ENCODE measurements around the gene TCF23.

Gene TCF23

DNA sequence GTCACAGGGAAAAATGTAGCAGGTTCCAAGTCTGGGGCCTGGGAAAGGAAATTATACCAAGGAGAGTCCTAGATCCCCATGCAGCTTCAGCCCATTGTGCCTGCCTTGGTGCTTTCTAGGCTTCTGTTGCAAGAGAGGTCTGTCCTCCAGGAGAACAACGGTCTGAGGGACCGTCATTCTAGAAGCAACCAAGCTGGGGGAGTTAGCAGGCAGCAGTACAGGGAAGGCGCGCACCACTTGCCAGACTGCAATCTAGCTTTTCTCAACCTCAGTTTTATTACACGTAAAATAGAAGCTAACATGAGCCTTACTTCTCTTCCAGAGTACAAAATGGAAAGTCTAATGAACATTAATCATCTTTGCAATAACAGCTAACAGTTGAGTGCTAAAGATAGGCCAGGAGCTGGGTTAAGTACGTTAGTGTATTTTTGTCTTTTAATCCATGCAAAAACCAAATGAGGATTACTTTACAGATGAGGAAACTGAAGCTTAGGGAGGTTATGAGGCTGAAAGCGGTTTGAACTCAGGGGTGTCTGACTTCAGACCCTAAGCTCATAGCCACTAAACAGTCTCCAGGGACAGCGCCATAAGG is 1.9 kb downstream of the TCF23 start:
- DNase-seq (ENCODE audit: low read depth): no peak
- TF ChIP-seq, protein P1, sequence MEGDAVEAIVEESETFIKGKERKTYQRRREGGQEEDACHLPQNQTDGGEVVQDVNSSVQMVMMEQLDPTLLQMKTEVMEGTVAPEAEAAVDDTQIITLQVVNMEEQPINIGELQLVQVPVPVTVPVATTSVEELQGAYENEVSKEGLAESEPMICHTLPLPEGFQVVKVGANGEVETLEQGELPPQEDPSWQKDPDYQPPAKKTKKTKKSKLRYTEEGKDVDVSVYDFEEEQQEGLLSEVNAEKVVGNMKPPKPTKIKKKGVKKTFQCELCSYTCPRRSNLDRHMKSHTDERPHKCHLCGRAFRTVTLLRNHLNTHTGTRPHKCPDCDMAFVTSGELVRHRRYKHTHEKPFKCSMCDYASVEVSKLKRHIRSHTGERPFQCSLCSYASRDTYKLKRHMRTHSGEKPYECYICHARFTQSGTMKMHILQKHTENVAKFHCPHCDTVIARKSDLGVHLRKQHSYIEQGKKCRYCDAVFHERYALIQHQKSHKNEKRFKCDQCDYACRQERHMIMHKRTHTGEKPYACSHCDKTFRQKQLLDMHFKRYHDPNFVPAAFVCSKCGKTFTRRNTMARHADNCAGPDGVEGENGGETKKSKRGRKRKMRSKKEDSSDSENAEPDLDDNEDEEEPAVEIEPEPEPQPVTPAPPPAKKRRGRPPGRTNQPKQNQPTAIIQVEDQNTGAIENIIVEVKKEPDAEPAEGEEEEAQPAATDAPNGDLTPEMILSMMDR (IDR thresholded peaks at IDR 0.05; ENCODE audit: low read length, missing control alignments): no peak
- H3K4me3 ChIP-seq (replicated peaks; ENCODE audit: low read depth, low read length): no peak overlapping the region

DNA sequence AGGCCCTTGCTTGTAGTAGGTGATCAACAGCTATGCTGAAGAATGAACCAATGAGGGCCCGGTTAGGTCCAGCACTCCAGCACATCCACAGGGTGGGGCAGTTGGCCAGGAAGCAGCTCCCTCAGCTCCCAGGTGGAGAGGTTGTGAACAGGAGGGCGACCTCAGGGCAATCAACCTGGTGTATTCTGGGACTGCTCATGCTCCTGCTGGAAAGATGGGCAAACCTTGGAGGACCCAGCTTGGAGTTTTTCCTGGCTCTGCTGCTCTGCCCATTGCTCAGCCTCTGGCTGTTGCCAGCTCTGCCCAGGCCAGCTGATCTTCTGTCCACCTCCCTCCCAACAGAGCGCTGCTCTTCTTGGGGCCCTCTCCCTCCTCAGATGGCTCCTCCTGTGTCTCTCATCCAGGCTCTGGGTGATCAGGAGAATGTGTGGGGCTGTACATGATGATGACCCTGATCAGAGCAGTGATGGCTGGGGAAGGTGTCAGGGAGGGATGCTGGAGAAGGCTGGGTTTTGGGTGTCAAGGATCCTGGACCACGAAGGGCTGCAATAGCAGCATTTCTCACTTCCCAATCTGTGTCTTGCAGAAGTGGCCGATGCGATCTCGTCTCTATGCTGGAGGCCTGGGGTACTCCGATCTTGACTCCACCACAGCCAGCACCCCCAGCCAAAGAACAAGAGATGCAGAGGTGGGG is 3.4 kb downstream of the TCF23 start:
- TF ChIP-seq, protein P1 (IDR thresholded peaks at IDR 0.05; ENCODE audit: low read length, missing control alignments): no peak
- DNase-seq (ENCODE audit: low read depth): no peak
- no peak overlapping the region for H3K4me3 ChIP-seq (replicated peaks; ENCODE audit: low read depth, low read length)

DNA sequence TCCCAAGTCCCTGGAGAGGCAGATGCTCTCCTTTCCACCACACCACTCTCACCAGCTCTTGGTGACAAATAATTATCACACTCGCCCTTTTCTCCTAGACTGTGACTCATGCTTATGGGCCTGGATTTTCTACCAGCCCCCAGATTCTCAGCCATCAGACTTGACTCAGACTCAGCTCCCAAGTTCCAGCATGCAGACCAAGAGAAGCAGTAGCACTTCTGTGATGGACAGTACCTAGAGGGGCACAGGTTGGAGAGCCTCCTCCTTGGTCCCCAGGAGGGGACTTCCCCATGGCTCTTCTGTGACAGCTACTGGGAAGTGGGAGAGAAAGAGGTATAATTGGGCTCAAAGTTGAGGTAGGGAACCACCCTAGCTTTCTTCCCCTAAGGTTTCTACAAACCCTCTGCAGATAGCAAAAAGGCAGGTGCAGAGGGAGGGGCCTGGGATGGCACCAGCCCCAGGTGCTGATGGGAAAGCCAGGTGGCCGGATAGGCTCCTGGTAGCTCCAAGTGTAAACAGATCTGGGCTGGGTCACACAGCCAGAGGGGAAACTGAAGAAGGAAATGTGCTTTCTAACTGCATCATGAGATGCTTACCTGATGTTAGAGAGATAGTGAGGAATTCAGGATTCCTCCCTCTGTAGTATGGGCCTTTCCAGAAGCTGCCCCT is 4.1 kb downstream of the TCF23 start:
- DNase-seq (ENCODE audit: low read depth): no peak
- H3K4me3 ChIP-seq (replicated peaks; ENCODE audit: low read depth, low read length): no peak overlapping the region
- TF ChIP-seq, protein P1 (IDR thresholded peaks at IDR 0.05; ENCODE audit: low read length, missing control alignments): no peak

DNA sequence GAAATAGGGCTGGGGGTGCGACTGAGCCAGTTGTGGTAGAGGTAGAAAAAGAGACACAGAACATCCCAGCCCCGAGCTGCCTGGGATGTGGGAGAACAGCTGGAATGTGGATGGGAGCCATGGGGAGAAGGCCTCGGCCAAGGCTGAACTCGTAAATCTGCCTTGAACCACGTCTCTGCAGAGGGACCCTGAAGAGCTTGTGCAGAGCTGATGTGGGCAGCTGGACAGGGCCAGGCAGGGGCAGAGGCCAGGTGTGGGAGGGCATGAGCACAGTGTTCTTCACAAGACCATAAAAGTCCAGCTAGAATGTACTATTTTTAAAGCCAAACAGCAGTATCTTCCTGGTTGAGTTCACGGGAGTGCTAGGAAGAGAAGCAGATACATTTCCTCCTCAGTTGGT is 5.7 kb downstream of the TCF23 start:
- no peak for DNase-seq (ENCODE audit: low read depth)
- H3K4me3 ChIP-seq (replicated peaks; ENCODE audit: low read depth, low read length): no peak overlapping the region
- TF ChIP-seq, protein P1 (IDR thresholded peaks at IDR 0.05; ENCODE audit: low read length, missing control alignments): no peak

DNA sequence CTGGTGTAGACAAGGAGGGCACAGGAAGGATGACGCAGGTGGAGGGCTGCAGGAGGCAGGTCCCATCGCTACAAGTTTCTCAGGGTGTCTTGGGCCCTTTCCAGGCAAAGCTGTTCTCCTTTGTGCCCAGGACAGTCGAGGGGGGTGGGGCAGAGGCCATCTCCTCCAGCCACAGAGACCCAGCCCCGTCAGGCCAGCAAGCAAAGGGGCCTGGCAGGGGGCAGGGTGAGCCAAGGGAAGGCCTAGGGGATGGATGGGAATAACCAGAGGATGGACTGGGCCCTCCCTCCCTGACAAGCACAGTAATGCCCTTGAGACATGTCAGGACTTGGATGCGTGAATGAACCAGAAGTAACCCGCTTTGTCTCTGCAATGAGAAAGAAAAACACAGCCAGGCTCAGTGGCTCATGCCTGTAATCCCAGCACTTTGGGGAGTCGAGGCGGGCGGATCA is 6.3 kb downstream of the TCF23 start:
- DNase-seq (ENCODE audit: low read depth): no peak
- no peak overlapping the region for H3K4me3 ChIP-seq (replicated peaks; ENCODE audit: low read depth, low read length)
- TF ChIP-seq, protein P1 (IDR thresholded peaks at IDR 0.05; ENCODE audit: low read length, missing control alignments): no peak

DNA sequence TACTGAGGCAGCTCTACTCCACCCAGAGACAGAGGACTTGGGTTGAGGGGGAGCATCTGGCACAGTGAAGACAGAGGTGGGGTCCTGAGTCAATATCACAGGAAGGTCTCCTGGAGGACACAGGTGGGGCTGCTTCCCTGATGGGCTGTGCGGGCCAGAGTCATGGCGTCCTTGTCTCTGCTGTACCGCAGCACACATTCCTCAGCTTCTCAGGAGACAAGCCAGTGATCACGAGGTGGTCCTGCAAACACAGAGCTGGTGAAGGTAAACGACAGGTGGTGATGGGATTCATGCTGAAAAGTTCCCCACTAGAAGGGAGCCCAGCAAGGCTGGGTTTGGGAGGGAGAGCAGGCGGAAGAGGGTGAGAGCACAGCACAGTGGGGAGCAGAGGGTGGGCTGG is 9.7 kb downstream of the TCF23 start:
- no peak overlapping the region for H3K4me3 ChIP-seq (replicated peaks; ENCODE audit: low read depth, low read length)
- TF ChIP-seq, protein P1 (IDR thresholded peaks at IDR 0.05; ENCODE audit: low read length, missing control alignments): no peak
- no peak for DNase-seq (ENCODE audit: low read depth)

Data from fibroblast of pulmonary artery (primary cell).